Gastrocnemius medialis (tissue), 4 donors: ENCODE results near the gene NSD2.

ENCODE experiments used
- POLR2A ChIP-seq, 2 donors: fragments of 450-650 bp; IDR thresholded peaks; one replicate each; pipeline ENCODE4 v1.6.1; 2017; ENCODE audit warnings: antibody characterized with exemption in 2 of 2, mild to moderate bottlenecking in 2 of 2, moderate library complexity in 2 of 2
- TF ChIP-seq, protein P1 (sequence below), 5 experiments: fragments of 450-650 bp in 3 of 5; fragments of 200-600 bp in 2 of 5; sonication (generic) in 2 of 5; IDR thresholded peaks in 4 of 5; conservative IDR thresholded peaks in 1 of 5; 1 replicate in 4 of 5; 2 replicates in 1 of 5; pipeline ENCODE4 v1.5.1; 2016 to 2019; ENCODE audit warnings: antibody characterized with exemption in 5 of 5, mild to moderate bottlenecking in 3 of 5, moderate library complexity in 3 of 5

DNA sequence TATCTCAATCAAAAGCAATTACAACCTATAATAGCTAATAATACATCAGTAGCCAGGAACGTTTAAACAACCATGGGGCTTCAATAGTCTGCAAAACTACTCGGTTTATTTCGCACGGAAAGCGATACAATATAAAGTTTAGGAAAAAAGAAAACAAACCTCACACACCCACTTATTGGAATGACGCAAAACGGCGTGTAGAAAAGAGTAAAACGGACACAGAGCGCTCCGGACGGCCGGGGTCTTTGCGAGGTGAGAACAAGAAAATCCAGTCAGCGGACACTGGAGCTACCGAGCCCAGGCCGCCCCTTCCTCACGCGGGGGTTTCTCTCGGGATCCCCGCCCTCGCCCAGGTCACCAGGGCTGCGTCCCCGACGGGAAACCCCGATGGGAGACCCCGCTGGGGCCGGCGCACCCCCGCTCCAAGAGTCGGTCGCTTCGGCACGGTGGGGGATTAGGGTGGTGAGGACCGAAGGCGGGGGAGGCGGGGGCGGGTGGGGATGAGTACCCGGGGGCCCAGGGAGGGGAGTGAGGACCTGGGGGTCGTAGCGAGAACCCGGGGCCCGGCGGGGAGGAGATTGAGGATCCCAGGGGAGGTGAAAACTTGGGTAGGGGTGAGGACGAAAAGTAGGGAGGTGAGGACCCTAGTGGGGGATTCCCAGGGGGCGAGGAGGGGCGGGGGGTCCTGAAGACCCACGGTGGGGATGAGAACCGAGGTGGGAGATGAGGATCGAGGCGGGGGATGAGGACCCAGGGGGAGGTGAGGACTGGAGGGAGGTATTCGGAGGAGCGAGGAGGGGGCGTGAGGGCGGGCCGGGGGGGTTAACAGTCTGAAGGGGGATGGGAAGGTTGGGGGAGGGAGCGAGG is 136.8 kb downstream of the NSD2 start:
- TF ChIP-seq, protein P1, sequence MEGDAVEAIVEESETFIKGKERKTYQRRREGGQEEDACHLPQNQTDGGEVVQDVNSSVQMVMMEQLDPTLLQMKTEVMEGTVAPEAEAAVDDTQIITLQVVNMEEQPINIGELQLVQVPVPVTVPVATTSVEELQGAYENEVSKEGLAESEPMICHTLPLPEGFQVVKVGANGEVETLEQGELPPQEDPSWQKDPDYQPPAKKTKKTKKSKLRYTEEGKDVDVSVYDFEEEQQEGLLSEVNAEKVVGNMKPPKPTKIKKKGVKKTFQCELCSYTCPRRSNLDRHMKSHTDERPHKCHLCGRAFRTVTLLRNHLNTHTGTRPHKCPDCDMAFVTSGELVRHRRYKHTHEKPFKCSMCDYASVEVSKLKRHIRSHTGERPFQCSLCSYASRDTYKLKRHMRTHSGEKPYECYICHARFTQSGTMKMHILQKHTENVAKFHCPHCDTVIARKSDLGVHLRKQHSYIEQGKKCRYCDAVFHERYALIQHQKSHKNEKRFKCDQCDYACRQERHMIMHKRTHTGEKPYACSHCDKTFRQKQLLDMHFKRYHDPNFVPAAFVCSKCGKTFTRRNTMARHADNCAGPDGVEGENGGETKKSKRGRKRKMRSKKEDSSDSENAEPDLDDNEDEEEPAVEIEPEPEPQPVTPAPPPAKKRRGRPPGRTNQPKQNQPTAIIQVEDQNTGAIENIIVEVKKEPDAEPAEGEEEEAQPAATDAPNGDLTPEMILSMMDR (IDR thresholded peaks at IDR 0.05 in 4 of 5, conservative IDR thresholded peaks at IDR 0.05 in 1 of 5), result no peak
- TF ChIP-seq POLR2A (IDR thresholded peaks at IDR 0.05), result no peak
